H1 (cell line): ENCODE data around the gene PXK. TPM values are rescaled to one million over a fixed set of nuclear protein-coding genes. Genes with fewer than 3 reads are reported as not detected.
A peak's percentile ranks its signal among the peaks of the same experiment; 100 is the strongest.

Experiments
- CTCF ChIA-PET: fragments of 300-600 bp; sonication (Branson Sonifier 250); formaldehyde crosslinking; loops from one replicate; lab custom pipeline; 2021; ENCODE audit not compliant: partially characterized antibody; lab: Charles Lee
- POLR2A ChIA-PET: fragments of 300-600 bp; sonication (Branson Sonifier 250); formaldehyde crosslinking; loops from one replicate; lab custom pipeline; 2021; ENCODE audit warnings: inconsistent platforms; ENCODE audit not compliant: partially characterized antibody; lab: Charles Lee
- DNase-seq, 2 experiments: peaks; one replicate each; pipeline versions ENCODE4 v3.0.0 to v3.0.0-alpha.2; 2010 to 2022; ENCODE audit warnings: low spot score in 2 of 2, low read depth in 1 of 2, mixed read lengths in 1 of 2
- FAIRE-seq: peaks from 2 replicates; lab custom pipeline; 2011; peaks lifted over from hg19 to GRCh38; lab: Jason Lieb, UNC
- H2AFZ ChIP-seq: 2 replicates; pipeline ENCODE4 v1.8.1; 2012; ENCODE audit warnings: low read length, inconsistent platforms
- H2AK5ac ChIP-seq: 2 replicates; pipeline ENCODE4 v1.6.1; 2013; ENCODE audit warnings: low read depth, low read length
- H2BK120ac ChIP-seq: replicated peaks from 2 replicates; pipeline ENCODE3; 2013; ENCODE audit warnings: low read depth, low read length, inconsistent platforms
- H2BK12ac ChIP-seq: 2 replicates; pipeline ENCODE4 v1.6.1; 2013; ENCODE audit warnings: low read depth, low read length
- H2BK15ac ChIP-seq: 2 replicates; pipeline ENCODE4 v1.6.1; 2013; ENCODE audit warnings: low read length
- H2BK20ac ChIP-seq: 2 replicates; pipeline ENCODE4 v1.6.1; 2013; ENCODE audit warnings: low read length
- H2BK5ac ChIP-seq: 2 replicates; pipeline ENCODE4 v1.6.1; 2013; ENCODE audit warnings: low read depth, low read length
- H3K14ac ChIP-seq: 2 replicates; pipeline ENCODE4 v1.6.1; 2013; ENCODE audit warnings: inconsistent platforms; ENCODE audit not compliant: insufficient read length
- H3K18ac ChIP-seq: 2 replicates; pipeline ENCODE4 v1.6.1; 2013; ENCODE audit warnings: low read length; ENCODE audit errors: extremely low read depth
- H3K23ac ChIP-seq: 2 replicates; pipeline ENCODE4 v1.6.1; 2013; ENCODE audit warnings: inconsistent platforms; ENCODE audit not compliant: insufficient read length
- H3K23me2 ChIP-seq: 2 replicates; pipeline ENCODE4 v1.6.1; 2013; ENCODE audit warnings: low read depth, low read length
- H3K27ac ChIP-seq: 2 replicates; pipeline ENCODE4 v1.6.1; 2011; ENCODE audit warnings: low read depth, low read length, inconsistent platforms
- H3K27me3 ChIP-seq, 4 experiments: replicated peaks in 1 of 4; 1 replicate in 1 of 4; 2 replicates in 3 of 4; pipeline versions ENCODE4 v1.6.1 to v1.8.1; 2011 to 2013; ENCODE audit warnings: low read length in 3 of 4, mild to moderate bottlenecking in 3 of 4, inconsistent platforms in 2 of 4, mixed read lengths in 2 of 4, moderate library complexity in 1 of 4; ENCODE audit not compliant: control insufficient read depth in 3 of 4, insufficient read depth in 3 of 4; ENCODE audit errors: extremely low read depth in 1 of 4
- H3K36me3 ChIP-seq, 4 experiments: 2 replicates each; pipeline versions ENCODE4 v1.6.1 to v1.8.1; 2011 to 2013; ENCODE audit warnings: mild to moderate bottlenecking in 4 of 4, low read length in 3 of 4, moderate library complexity in 2 of 4, control low read depth in 1 of 4, inconsistent platforms in 1 of 4; ENCODE audit not compliant: insufficient read depth in 4 of 4, control insufficient read depth in 2 of 4
- H3K4ac ChIP-seq: replicated peaks from 2 replicates; pipeline ENCODE3; 2013; ENCODE audit warnings: low read length, low read depth, mixed read lengths, inconsistent platforms; ENCODE audit not compliant: insufficient read length
- H3K4me1 ChIP-seq, 4 experiments: replicated peaks in 1 of 4; 1 replicate in 1 of 4; 2 replicates in 3 of 4; pipeline versions ENCODE4 v1.6.1 to v1.8.1; 2011 to 2013; ENCODE audit warnings: low read length in 3 of 4, inconsistent platforms in 2 of 4, mixed read lengths in 1 of 4; ENCODE audit not compliant: insufficient read depth in 4 of 4, control insufficient read depth in 3 of 4
- H3K4me2 ChIP-seq, 2 experiments: 2 replicates each; pipeline versions ENCODE4 v1.6.1 to v1.8.1; 2011 to 2013; ENCODE audit warnings: low read depth in 2 of 2, low read length in 2 of 2, control low read depth in 1 of 2, inconsistent platforms in 1 of 2, mild to moderate bottlenecking in 1 of 2; ENCODE audit not compliant: insufficient read depth in 1 of 2
- H3K4me3 ChIP-seq, 4 experiments: fragments of 200-600, 300-600 bp in 1 of 4; sonication (generic), shearing (Covaris generic), sonication (Bioruptor Twin) in 1 of 4; 2 replicates each; pipeline versions ENCODE4 v1.5.1 to v1.8.1; 2011 to 2016; ENCODE audit warnings: low read length in 4 of 4, low read depth in 3 of 4, control low read depth in 2 of 4, inconsistent platforms in 2 of 4, mild to moderate bottlenecking in 2 of 4, mixed read lengths in 1 of 4, moderate library complexity in 1 of 4; ENCODE audit not compliant: insufficient read depth in 2 of 4; ENCODE audit errors: extremely low read depth in 1 of 4
- H3K56ac ChIP-seq: replicated peaks from 2 replicates; pipeline ENCODE3; 2013; ENCODE audit warnings: low read depth, mild to moderate bottlenecking, mixed read lengths, low read length, inconsistent platforms; ENCODE audit not compliant: insufficient read length
- H3K79me1 ChIP-seq: 2 replicates; pipeline ENCODE4 v1.6.1; 2013; ENCODE audit warnings: low read depth, low read length, control low read depth
- H3K79me2 ChIP-seq, 2 experiments: 2 replicates each; pipeline versions ENCODE4 v1.6.1 to v1.8.1; 2012 to 2013; ENCODE audit warnings: low read length in 2 of 2, mild to moderate bottlenecking in 2 of 2, inconsistent platforms in 1 of 2; ENCODE audit not compliant: insufficient read depth in 2 of 2, control insufficient read depth in 1 of 2
- H3K9ac ChIP-seq, 4 experiments: replicated peaks in 1 of 4; 1 replicate in 1 of 4; 2 replicates in 3 of 4; pipeline versions ENCODE4 v1.6.1 to v1.8.1; 2011 to 2013; ENCODE audit warnings: low read depth in 3 of 4, low read length in 3 of 4, control low read depth in 2 of 4, mild to moderate bottlenecking in 2 of 4, moderate library complexity in 2 of 4, inconsistent platforms in 1 of 4; ENCODE audit errors: extremely low read depth in 1 of 4
- H3K9me3 ChIP-seq, 2 experiments: 2 replicates each; pipeline versions ENCODE4 v1.6.1 to v1.8.1; 2012 to 2013; ENCODE audit warnings: mild to moderate bottlenecking in 2 of 2, moderate library complexity in 2 of 2, control low read depth in 1 of 2, inconsistent platforms in 1 of 2, low read depth in 1 of 2, low read length in 1 of 2, mixed read lengths in 1 of 2; ENCODE audit not compliant: insufficient read depth in 2 of 2
- H4K20me1 ChIP-seq, 2 experiments: replicated peaks in 1 of 2; 2 replicates each; pipeline versions ENCODE3 to v1.8.1; 2011 to 2013; ENCODE audit warnings: inconsistent platforms in 2 of 2, low read length in 2 of 2, mild to moderate bottlenecking in 1 of 2; ENCODE audit not compliant: insufficient read depth in 2 of 2, control insufficient read depth in 1 of 2
- H4K5ac ChIP-seq: 2 replicates; pipeline ENCODE4 v1.6.1; 2013; ENCODE audit warnings: low read length, low read depth, mixed read lengths, inconsistent platforms; ENCODE audit not compliant: insufficient read length
- H4K8ac ChIP-seq: 2 replicates; pipeline ENCODE4 v1.8.0; 2013; ENCODE audit warnings: mild to moderate bottlenecking, moderate library complexity, low read length, inconsistent platforms; ENCODE audit not compliant: insufficient read depth; ENCODE audit errors: extremely low read depth
- H4K91ac ChIP-seq: replicated peaks from 2 replicates; pipeline ENCODE3; 2013; ENCODE audit warnings: low read length, mixed read lengths, inconsistent platforms; ENCODE audit not compliant: insufficient read length
- BCL11A ChIP-seq, 2 experiments: IDR thresholded peaks; one replicate each; pipeline ENCODE4 v1.6.1; 2011; ENCODE audit warnings: low read depth in 2 of 2, low read length in 2 of 2, mild to moderate bottlenecking in 2 of 2
- CREB1 ChIP-seq: IDR thresholded peaks from 2 replicates; pipeline ENCODE4 v1.6.1; 2012; ENCODE audit warnings: inconsistent platforms
- EGR1 ChIP-seq: IDR thresholded peaks from 2 replicates; pipeline ENCODE4 v1.6.1; 2011; ENCODE audit warnings: low read depth, low read length, borderline replicate concordance
- SP4 ChIP-seq: IDR thresholded peaks from 2 replicates; pipeline ENCODE4 v1.6.1; 2012; ENCODE audit warnings: low read length, inconsistent platforms
- WGBS, 2 experiments: shearing (Covaris generic) in 1 of 2; methylation state at CpG; one replicate each; pipeline versions ENCODE4 v1.1.6 to v1.1.7; 2013 to 2015; ENCODE audit warnings: low lambda C conversion rate in 2 of 2, mixed read lengths in 2 of 2, inconsistent platforms in 1 of 2, low coverage in 1 of 2, missing lambda C conversion rate in 1 of 2; ENCODE audit not compliant: insufficient replicate concordance in 2 of 2, insufficient coverage in 1 of 2, insufficient read length in 1 of 2; ENCODE audit errors: extremely low coverage in 1 of 2, missing lambda C conversion rate in 1 of 2; 5-methylcytosine and 5-hydroxymethylcytosine counted together
- polyA plus RNA-seq, 7 experiments: library from polyadenylated mRNA; depleted of rRNA in 3 of 7; stranded (reverse) in 5 of 7; unstranded in 2 of 7; fragments of >200 nt in 5 of 7; fragments of 200-250 nt in 2 of 7; gene quantifications; 1 replicate in 5 of 7; 2 replicates in 1 of 7; 4 replicates in 1 of 7; pipeline versions ENCODE4 v1.2.1 to v1.2.3, GENCODE V29; 2011 to 2013; ENCODE audit warnings: missing spikeins in 2 of 7, mixed read lengths in 2 of 7
- total RNA-seq: library from RNA; stranded (reverse); fragmentation: NEBNext Ultra II Directional; extraction: Animal tissue kit (Norgen Biotek cat#: 25700); gene quantifications from 2 replicates; pipeline ENCODE4 v1.2.1, GENCODE V29; 2021

The PXK gene
- total and polyA plus RNA-seq, 2 of the 8 experiments (the other 6 are each of a cell fraction or from before 2014, with no cell fraction given) = 3.5 to 7.1 TPM

GRCh38 chr3:58322793-58323192 lies 9.9 kb upstream of the PXK start:
- no peak overlapping the region for H3K14ac ChIP-seq
- H3K4me2 ChIP-seq = no peak overlapping the region
- H2BK120ac ChIP-seq = no peak overlapping the region
- H3K18ac ChIP-seq = no peak overlapping the region; the same call in 1 of the 2 replicates
- H3K4ac ChIP-seq = no peak overlapping the region
- 94% methylated on average over 1 of the region's 1 CpG; no CpG with 5 or more reads in 1 of the 2 experiments for WGBS, 2 experiments
- H3K56ac ChIP-seq = no peak overlapping the region
- H3K79me1 ChIP-seq = no peaks in the 10 kb centered on the region; the same call in 1 of the 2 replicates
- H3K79me2 ChIP-seq = no peaks in the 10 kb centered on the region
- no peak overlapping the region for H3K23ac ChIP-seq
- H2AK5ac ChIP-seq = no peak overlapping the region
- no peak overlapping the region for H2BK15ac ChIP-seq
- no peak overlapping the region for H3K9ac ChIP-seq
- no peaks in the 10 kb centered on the region for H3K23me2 ChIP-seq
- FAIRE-seq (no peak), DNase-seq (no peak)
- no peak overlapping the region for H2AFZ ChIP-seq
- CTCF ChIA-PET = interaction anchor here (1.3 to 12.7 kb wide), 5 partner anchors 14 to 112 kb away, joined by 4 to 104 read pairs (median 5); partner anchors contain the start of genes HTD2 and RPP14
- H4K5ac ChIP-seq = no peak overlapping the region
- no peak overlapping the region; the same call in 1 of the 2 replicates for H2BK12ac ChIP-seq
- H4K91ac ChIP-seq = peak overlapping the region; percentile 9
- H3K4me3 ChIP-seq = no peak overlapping the region
- peaks cover 0 to 4% of the 10 kb centered on the region in 2 experiments for H4K20me1 ChIP-seq
- H2BK5ac ChIP-seq = no peak overlapping the region
- H4K8ac ChIP-seq = no peak overlapping the region
- POLR2A ChIA-PET = interaction anchor here (0.8 to 9.0 kb wide), 6 partner anchors 8 to 199 kb away, joined by 3 to 64 read pairs (median 4); partner anchors contain the start of genes HTD2 and RPP14
- H3K36me3 ChIP-seq = peaks cover 3 to 16% (median 10%) of the 10 kb centered on the region in 4 experiments; a peak in 6 of 8 replicates
- H3K27ac ChIP-seq = no peak overlapping the region
- peaks cover 0 to 9% (median 9%) of the 10 kb centered on the region in 4 experiments; a peak in 5 of 7 replicates for H3K4me1 ChIP-seq
- H3K9me3 ChIP-seq = no peaks in the 10 kb centered on the region
- H3K27me3 ChIP-seq = no peaks in the 10 kb centered on the region
- H2BK20ac ChIP-seq = no peak overlapping the region
- no peak for TF ChIP-seq SP4
- TF ChIP-seq CREB1 = no peak
- no peak for TF ChIP-seq BCL11A (IDR thresholded peaks at IDR 0.05; ENCODE audit: low read depth in 2 of 2, low read length in 2 of 2)
- TF ChIP-seq EGR1 = no peak
